ENCODE results near the gene CCDC112. TPM values are rescaled to one million over a fixed set of nuclear protein-coding genes. Genes with fewer than 3 reads are reported as not detected.
"Not testable (repeated sequence)": the region's sequence is repeated elsewhere in the genome, so short reads cannot be mapped to it uniquely, and the experiment has no call there.

The CCDC112 gene
- total RNA-seq: 3.4 and 3.5 TPM in 2 replicates

GRCh38 chr5:115296124-115297022, at the start of gene CCDC112:
CCDC112 (minus strand) TSS chr5:115296654; CDS start chr5:115296543, 111 bp downstream.
- DNase-seq (ENCODE audit: low read depth in 2 of 2): peak; percentile 72 to 79

- DNase-seq (ENCODE audit: low read depth in 2 of 2): no peak
Observed at GRCh38 chr5:115345344-115345743, 48.9 kb upstream of the CCDC112 start.

- peak in 1 of 2 donors; percentile 33 for DNase-seq (ENCODE audit: low read depth in 2 of 2)
Observed at GRCh38 chr5:115343855-115344254, 47.4 kb upstream of the CCDC112 start.

GRCh38 chr5:115342590-115343377, 46.3 kb upstream of the CCDC112 start:
- no peak for DNase-seq (ENCODE audit: low read depth in 2 of 2)

GRCh38 chr5:115341745-115342144, 45.3 kb upstream of the CCDC112 start:
- DNase-seq (ENCODE audit: low read depth in 2 of 2): no peak

- no peak for DNase-seq (ENCODE audit: low read depth in 2 of 2)
Observed at GRCh38 chr5:115338851-115339250, 42.4 kb upstream of the CCDC112 start.

- no peak for DNase-seq (ENCODE audit: low read depth in 2 of 2)
Observed at GRCh38 chr5:115337882-115338281, 41.4 kb upstream of the CCDC112 start.

GRCh38 chr5:115336964-115337363, 40.5 kb upstream of the CCDC112 start:
- no peak for DNase-seq (ENCODE audit: low read depth in 2 of 2)

- no peak for DNase-seq (ENCODE audit: low read depth in 2 of 2)
Observed at GRCh38 chr5:115336201-115336720, 39.8 kb upstream of the CCDC112 start.

GRCh38 chr5:115335301-115335700, 38.8 kb upstream of the CCDC112 start:
- no peak for DNase-seq (ENCODE audit: low read depth in 2 of 2)

GRCh38 chr5:115333164-115333563, 36.7 kb upstream of the CCDC112 start:
- no peak for DNase-seq (ENCODE audit: low read depth in 2 of 2)

GRCh38 chr5:115330830-115331229, 34.4 kb upstream of the CCDC112 start:
- DNase-seq (ENCODE audit: low read depth in 2 of 2): no peak

GRCh38 chr5:115329475-115329874, 33.0 kb upstream of the CCDC112 start:
- no peak for DNase-seq (ENCODE audit: low read depth in 2 of 2)

- DNase-seq (ENCODE audit: low read depth in 2 of 2): not testable (repeated sequence)
Observed at GRCh38 chr5:115328617-115329274, 32.3 kb upstream of the CCDC112 start.

- no peak for DNase-seq (ENCODE audit: low read depth in 2 of 2)
Observed at GRCh38 chr5:115325296-115325959, 29.0 kb upstream of the CCDC112 start.

- DNase-seq (ENCODE audit: low read depth in 2 of 2): no peak
Observed at GRCh38 chr5:115324021-115324420, 27.6 kb upstream of the CCDC112 start.

- DNase-seq (ENCODE audit: low read depth in 2 of 2): no peak
Observed at GRCh38 chr5:115322729-115323128, 26.3 kb upstream of the CCDC112 start.

- DNase-seq (ENCODE audit: low read depth in 2 of 2): peak in 1 of 2 donors; percentile 46
Observed at GRCh38 chr5:115321309-115321708, 24.9 kb upstream of the CCDC112 start.

GRCh38 chr5:115320515-115320914, 24.1 kb upstream of the CCDC112 start:
- peak in 1 of 2 donors; percentile 28 for DNase-seq (ENCODE audit: low read depth in 2 of 2)

- no peak for DNase-seq (ENCODE audit: low read depth in 2 of 2)
Observed at GRCh38 chr5:115320006-115320405, 23.6 kb upstream of the CCDC112 start.

GRCh38 chr5:115319007-115319406, 22.6 kb upstream of the CCDC112 start:
- DNase-seq (ENCODE audit: low read depth in 2 of 2): no peak
